ENCODE results near the gene SAT1.

- no peak for TF ChIP-seq POLR2A (IDR thresholded peaks at IDR 0.05; ENCODE audit: low read length)
- no peak for TF ChIP-seq GATA1 (IDR thresholded peaks at IDR 0.05; ENCODE audit: low read depth, low read length)
These were observed 14.6 kb downstream of the SAT1 start for GRCh38 chrX:23797371-23798128.
